Measurements from ENCODE around the gene PCDHGA1.

PCDHGA1 gene

DNA sequence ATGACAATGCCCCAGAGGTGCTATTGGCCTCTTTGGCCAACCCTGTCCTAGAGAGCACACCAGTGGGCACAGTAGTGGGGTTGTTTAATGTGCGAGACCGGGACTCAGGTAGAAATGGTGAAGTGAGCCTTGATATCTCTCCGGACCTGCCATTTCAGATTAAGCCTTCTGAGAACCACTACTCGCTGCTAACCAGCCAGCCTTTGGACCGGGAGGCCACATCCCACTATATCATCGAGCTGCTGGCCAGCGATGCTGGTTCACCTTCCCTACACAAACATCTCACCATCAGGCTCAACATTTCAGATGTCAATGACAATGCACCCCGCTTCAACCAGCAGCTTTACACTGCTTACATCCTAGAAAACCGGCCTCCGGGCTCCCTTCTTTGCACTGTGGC is 160.0 kb downstream of the PCDHGA1 start:
- no peaks in the 10 kb centered on the region for H3K9me3 ChIP-seq (ENCODE audit: control insufficient read depth, insufficient read depth, low read length)
- H4K20me1 ChIP-seq (ENCODE audit: control insufficient read depth, insufficient read depth, low read depth, low read length), result no peaks in the 10 kb centered on the region
- H3F3A ChIP-seq (ENCODE audit: control insufficient read depth, insufficient read depth), result peaks cover 5% of the 10 kb centered on the region; the same call in 1 of the 2 replicates
- H3K27ac ChIP-seq (ENCODE audit: low read depth, low read length), result no peak overlapping the region
- no peak overlapping the region for H3K4me3 ChIP-seq (ENCODE audit: low read length)
- peak overlapping the region; percentile 63; the same call in 1 of the 2 replicates for H3K4me2 ChIP-seq (ENCODE audit: low read length)
- H3K36me3 ChIP-seq (ENCODE audit: control insufficient read depth, low read length), result peaks cover 94% of the 10 kb centered on the region
- H3K9me2 ChIP-seq (replicated peaks; ENCODE audit: control insufficient read depth, low read length), result no peaks in the 10 kb centered on the region
- no peaks in the 10 kb centered on the region for H3K27me3 ChIP-seq (ENCODE audit: control insufficient read depth, low read length)
- H3K79me2 ChIP-seq (ENCODE audit: control insufficient read depth, low read length), result peaks cover 89% of the 10 kb centered on the region
- H3K4me1 ChIP-seq (ENCODE audit: control insufficient read depth, low read length), result peaks cover 66% of the 10 kb centered on the region
- TF ChIP-seq, protein P1, sequence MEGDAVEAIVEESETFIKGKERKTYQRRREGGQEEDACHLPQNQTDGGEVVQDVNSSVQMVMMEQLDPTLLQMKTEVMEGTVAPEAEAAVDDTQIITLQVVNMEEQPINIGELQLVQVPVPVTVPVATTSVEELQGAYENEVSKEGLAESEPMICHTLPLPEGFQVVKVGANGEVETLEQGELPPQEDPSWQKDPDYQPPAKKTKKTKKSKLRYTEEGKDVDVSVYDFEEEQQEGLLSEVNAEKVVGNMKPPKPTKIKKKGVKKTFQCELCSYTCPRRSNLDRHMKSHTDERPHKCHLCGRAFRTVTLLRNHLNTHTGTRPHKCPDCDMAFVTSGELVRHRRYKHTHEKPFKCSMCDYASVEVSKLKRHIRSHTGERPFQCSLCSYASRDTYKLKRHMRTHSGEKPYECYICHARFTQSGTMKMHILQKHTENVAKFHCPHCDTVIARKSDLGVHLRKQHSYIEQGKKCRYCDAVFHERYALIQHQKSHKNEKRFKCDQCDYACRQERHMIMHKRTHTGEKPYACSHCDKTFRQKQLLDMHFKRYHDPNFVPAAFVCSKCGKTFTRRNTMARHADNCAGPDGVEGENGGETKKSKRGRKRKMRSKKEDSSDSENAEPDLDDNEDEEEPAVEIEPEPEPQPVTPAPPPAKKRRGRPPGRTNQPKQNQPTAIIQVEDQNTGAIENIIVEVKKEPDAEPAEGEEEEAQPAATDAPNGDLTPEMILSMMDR (IDR thresholded peaks at IDR 0.05; ENCODE audit: low read depth, low read length, poor library complexity, severe bottlenecking), result no peak
- no peak for TF ChIP-seq EZH2phosphoT487 (IDR thresholded peaks at IDR 0.05; ENCODE audit: borderline replicate concordance, low read length)

DNA sequence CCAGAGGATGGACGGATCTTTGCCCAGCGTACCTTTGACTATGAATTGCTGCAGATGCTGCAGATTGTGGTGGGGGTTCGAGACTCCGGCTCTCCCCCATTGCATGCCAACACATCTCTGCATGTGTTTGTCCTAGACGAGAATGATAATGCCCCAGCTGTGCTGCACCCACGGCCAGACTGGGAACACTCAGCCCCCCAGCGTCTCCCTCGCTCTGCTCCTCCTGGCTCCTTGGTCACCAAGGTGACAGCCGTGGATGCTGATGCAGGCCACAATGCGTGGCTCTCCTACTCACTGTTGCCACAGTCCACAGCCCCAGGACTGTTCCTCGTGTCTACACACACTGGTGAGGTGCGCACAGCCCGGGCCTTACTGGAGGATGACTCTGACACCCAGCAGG is 160.5 kb downstream of the PCDHGA1 start:
- H4K20me1 ChIP-seq (ENCODE audit: control insufficient read depth, insufficient read depth, low read depth, low read length), result no peaks in the 10 kb centered on the region
- H3K4me1 ChIP-seq (ENCODE audit: control insufficient read depth, low read length), result peaks cover 71% of the 10 kb centered on the region
- peak overlapping the region; percentile 58 for H3K4me3 ChIP-seq (ENCODE audit: low read length)
- H3K27me3 ChIP-seq (ENCODE audit: control insufficient read depth, low read length), result no peaks in the 10 kb centered on the region
- no peaks in the 10 kb centered on the region for H3K9me3 ChIP-seq (ENCODE audit: control insufficient read depth, insufficient read depth, low read length)
- H3K27ac ChIP-seq (ENCODE audit: low read depth, low read length), result no peak overlapping the region
- H3F3A ChIP-seq (ENCODE audit: control insufficient read depth, insufficient read depth), result peaks cover 5% of the 10 kb centered on the region; the same call in 1 of the 2 replicates
- H3K79me2 ChIP-seq (ENCODE audit: control insufficient read depth, low read length), result peaks cover 84% of the 10 kb centered on the region
- no peak for TF ChIP-seq EZH2phosphoT487 (IDR thresholded peaks at IDR 0.05; ENCODE audit: borderline replicate concordance, low read length)
- TF ChIP-seq, protein P1 (IDR thresholded peaks at IDR 0.05; ENCODE audit: low read depth, low read length, poor library complexity, severe bottlenecking), result no peak
- peaks cover 94% of the 10 kb centered on the region for H3K36me3 ChIP-seq (ENCODE audit: control insufficient read depth, low read length)
- no peaks in the 10 kb centered on the region for H3K9me2 ChIP-seq (replicated peaks; ENCODE audit: control insufficient read depth, low read length)
- peak overlapping the region; percentile 63 for H3K4me2 ChIP-seq (ENCODE audit: low read length)

DNA sequence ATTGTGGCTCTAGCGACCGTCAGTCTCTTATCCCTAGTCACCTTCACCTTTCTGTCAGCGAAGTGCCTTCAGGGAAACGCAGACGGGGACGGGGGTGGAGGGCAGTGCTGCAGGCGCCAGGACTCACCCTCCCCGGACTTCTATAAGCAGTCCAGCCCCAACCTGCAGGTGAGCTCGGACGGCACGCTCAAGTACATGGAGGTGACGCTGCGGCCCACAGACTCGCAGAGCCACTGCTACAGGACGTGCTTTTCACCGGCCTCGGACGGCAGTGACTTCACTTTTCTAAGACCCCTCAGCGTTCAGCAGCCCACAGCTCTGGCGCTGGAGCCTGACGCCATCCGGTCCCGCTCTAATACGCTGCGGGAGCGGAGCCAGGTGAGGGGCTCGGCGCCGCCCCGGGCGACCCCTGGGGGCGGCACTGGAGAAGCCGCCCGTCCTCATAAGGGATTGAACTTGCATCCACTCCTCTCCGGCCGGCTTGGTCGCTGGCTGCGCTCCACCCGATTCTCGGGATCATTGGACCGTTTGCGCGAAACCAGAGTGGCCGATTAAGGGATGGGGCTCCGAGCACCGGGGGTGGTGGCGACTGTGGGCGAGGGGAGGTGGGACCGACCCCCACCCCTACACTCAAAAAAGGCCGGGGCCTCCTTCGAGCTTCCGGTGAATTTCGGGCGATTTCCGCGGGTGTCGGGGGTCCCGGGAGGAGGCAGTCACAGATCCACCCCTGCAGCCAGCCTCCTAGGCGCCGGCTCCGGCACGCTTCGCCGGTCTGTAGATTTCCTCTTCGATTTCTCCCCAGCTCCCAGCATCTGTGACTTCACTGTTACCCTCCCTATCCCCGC is 161.2 kb downstream of the PCDHGA1 start:
- peak overlapping the region; percentile 58 for H3K4me3 ChIP-seq (ENCODE audit: low read length)

More for the DNA sequence above, 161.2 kb downstream of the PCDHGA1 start:
- Histone ChIP-seq H3K27ac (ENCODE audit: low read depth, low read length) (no peak overlapping the region), H3F3A (ENCODE audit: control insufficient read depth, insufficient read depth) (peaks cover 5% of the 10 kb centered on the region; the same call in 1 of the 2 replicates), H3K4me2 (ENCODE audit: low read length) (peak overlapping the region; percentile 63), H3K79me2 (ENCODE audit: control insufficient read depth, low read length) (peaks cover 76% of the 10 kb centered on the region), H4K20me1 (ENCODE audit: control insufficient read depth, insufficient read depth, low read depth, low read length) (no peaks in the 10 kb centered on the region), H3K36me3 (ENCODE audit: control insufficient read depth, low read length) (peaks cover 94% of the 10 kb centered on the region), H3K27me3 (ENCODE audit: control insufficient read depth, low read length) (no peaks in the 10 kb centered on the region), H3K4me1 (ENCODE audit: control insufficient read depth, low read length) (peaks cover 71% of the 10 kb centered on the region), H3K9me2 (replicated peaks; ENCODE audit: control insufficient read depth, low read length) (no peaks in the 10 kb centered on the region), H3K9me3 (ENCODE audit: control insufficient read depth, insufficient read depth, low read length) (no peaks in the 10 kb centered on the region)
- TF ChIP-seq EZH2phosphoT487 (IDR thresholded peaks at IDR 0.05; ENCODE audit: borderline replicate concordance, low read length), result no peak

All from DOHH2 (cell line).